Measurements from ENCODE around the gene MRGPRF.

- TF ChIP-seq CTCF (IDR thresholded peaks at IDR 0.05; ENCODE audit: low read depth, low read length) (no peak), EZH2phosphoT487 (IDR thresholded peaks at IDR 0.05; ENCODE audit: low read depth) (no peak)
Observed at GRCh38 chr11:69033431-69033830, 20.4 kb upstream of the MRGPRF start.

All from OCI-LY3 (cell line).